Smooth muscle cell (in vitro differentiated cells): ENCODE results near the gene BOLA3. TPM values are rescaled to one million over a fixed set of nuclear protein-coding genes. Genes with fewer than 3 reads are reported as not detected.

ENCODE experiments used
- DNase-seq: peaks from one replicate; lab custom pipeline; 2025; ENCODE audit not compliant: unreplicated experiment; lab: John Stamatoyannopoulos, UW
- H2AFZ ChIP-seq: fragments of 200-600 bp; sonication (generic); 2 replicates; pipeline ENCODE4 v1.6.0; 2016; ENCODE audit warnings: antibody characterized with exemption, low read depth, mild to moderate bottlenecking
- H3F3A ChIP-seq: fragments of 200-600 bp; sonication (generic); 2 replicates; pipeline ENCODE4 v1.6.0; 2017; ENCODE audit warnings: antibody characterized with exemption, low read depth
- H3K27ac ChIP-seq: fragments of 200-600 bp; sonication (generic); 2 replicates; pipeline ENCODE4 v1.5.1; 2016; ENCODE audit warnings: low read depth, mild to moderate bottlenecking
- H3K27me3 ChIP-seq: fragments of 200-600 bp; sonication (generic); 2 replicates; pipeline ENCODE4 v1.6.1; 2016; ENCODE audit warnings: low read depth, mild to moderate bottlenecking
- H3K36me3 ChIP-seq: fragments of 200-600 bp; sonication (generic); 2 replicates; pipeline ENCODE4 v1.5.1; 2016; ENCODE audit warnings: low read depth
- H3K4me1 ChIP-seq: fragments of 200-600 bp; sonication (generic); 2 replicates; pipeline ENCODE4 v1.5.1; 2016; ENCODE audit warnings: low read depth
- H3K4me2 ChIP-seq: fragments of 200-600 bp; sonication (generic); 2 replicates; pipeline ENCODE4 v1.6.0; 2016; ENCODE audit warnings: mild to moderate bottlenecking
- H3K4me3 ChIP-seq: fragments of 200-600 bp; sonication (generic); 2 replicates; pipeline ENCODE4 v1.5.1; 2016; ENCODE audit warnings: mild to moderate bottlenecking
- H3K79me2 ChIP-seq: fragments of 200-600 bp; sonication (generic); 2 replicates; pipeline ENCODE4 v1.6.0; 2016; ENCODE audit warnings: low read depth, mild to moderate bottlenecking
- H3K9ac ChIP-seq: fragments of 200-600 bp; sonication (generic); 2 replicates; pipeline ENCODE4 v1.6.0; 2016; ENCODE audit warnings: low read depth
- H3K9me3 ChIP-seq: fragments of 200-600 bp; sonication (generic); replicated peaks from 2 replicates; pipeline ENCODE4 v1.5.1; 2016; ENCODE audit warnings: low read depth
- H4K20me1 ChIP-seq: fragments of 200-600 bp; sonication (generic); 2 replicates; pipeline ENCODE4 v1.6.0; 2016; ENCODE audit warnings: low read depth
- CTCF ChIP-seq: fragments of 200-600 bp; sonication (generic); IDR thresholded peaks from 2 replicates; pipeline ENCODE4 v1.5.1; 2017; ENCODE audit warnings: borderline replicate concordance, mild to moderate bottlenecking, antibody characterized with exemption; ENCODE audit not compliant: insufficient read depth, poor library complexity, severe bottlenecking
- WGBS: methylation state at CpG from one replicate; pipeline ENCODE4 v1.1.7; 2016; ENCODE audit warnings: low lambda C conversion rate; 5-methylcytosine and 5-hydroxymethylcytosine counted together
- polyA plus RNA-seq: library from polyadenylated mRNA; unstranded; fragments of >200 nt; fragmentation: Nextera tagmentation; extraction: Ambion mirVana; gene quantifications from 2 replicates; pipeline ENCODE4 v1.2.1, GENCODE V29; 2016
- total RNA-seq: library from RNA; depleted of rRNA; stranded (reverse); fragments of >200 nt; gene quantifications from 2 replicates; pipeline ENCODE4 v1.2.3, GENCODE V29; 2014

BOLA3 gene
- total and polyA plus RNA-seq, 2 experiments from 2014 or later, result 87.5 to 93.8 TPM

DNA sequence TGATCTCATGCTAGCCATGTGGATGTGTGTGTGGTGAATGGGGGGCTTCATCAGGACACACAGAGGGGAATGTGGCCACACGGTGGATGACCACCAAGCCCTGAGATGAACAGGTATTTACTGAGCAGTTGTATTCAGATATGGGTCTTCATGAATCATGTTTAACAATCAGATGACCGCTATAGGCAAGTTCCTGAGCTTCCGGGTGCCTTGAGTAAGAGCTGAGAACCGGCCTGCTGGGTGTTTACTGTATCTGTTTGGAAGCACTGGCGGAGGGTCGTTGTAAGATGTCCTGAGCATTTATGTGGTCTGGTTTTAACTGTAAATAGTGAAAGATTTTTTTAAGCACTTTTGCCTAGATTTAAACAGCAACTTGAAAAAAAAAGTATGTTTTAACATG is 43.9 kb downstream of the BOLA3 start:
- 86% methylated on average over 6 of the region's 6 CpGs for WGBS
- no peak for TF ChIP-seq CTCF
- no peaks in the 10 kb centered on the region for H3K27me3 ChIP-seq
- no peaks in the 10 kb centered on the region for H3K9me3 ChIP-seq
- H4K20me1 ChIP-seq, result peaks cover 19% of the 10 kb centered on the region
- H3F3A ChIP-seq, result no peaks in the 10 kb centered on the region
- no peak overlapping the region for H3K4me2 ChIP-seq
- no peak overlapping the region for H3K4me3 ChIP-seq
- H3K79me2 ChIP-seq, result no peaks in the 10 kb centered on the region
- H3K36me3 ChIP-seq, result no peaks in the 10 kb centered on the region
- DNase-seq, result no peak
- H3K9ac ChIP-seq, result no peak overlapping the region
- no peak overlapping the region for H3K27ac ChIP-seq
- H2AFZ ChIP-seq, result no peak overlapping the region
- peaks cover 14% of the 10 kb centered on the region for H3K4me1 ChIP-seq

DNA sequence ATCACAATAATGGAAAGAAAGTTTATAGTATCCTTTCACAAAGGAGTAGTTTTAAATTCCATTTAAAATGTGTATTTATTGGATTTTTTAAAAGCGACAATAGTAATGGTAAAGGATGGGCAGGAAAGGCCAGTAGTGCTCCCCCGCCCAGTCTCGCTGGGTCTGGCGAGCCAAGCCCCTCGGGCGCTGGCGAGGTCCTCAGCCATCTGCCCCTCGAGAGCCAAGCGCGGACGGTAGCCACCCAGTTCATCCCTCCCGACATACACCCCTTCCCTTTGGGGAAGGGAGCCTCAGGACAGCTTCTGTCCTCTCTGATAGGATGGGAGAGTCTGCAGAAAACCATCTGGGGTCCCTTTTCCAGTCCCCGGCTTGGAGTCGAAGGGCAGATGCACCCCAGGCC is 45.2 kb downstream of the BOLA3 start:
- Histone ChIP-seq H4K20me1 (peaks cover 19% of the 10 kb centered on the region), H3F3A (no peaks in the 10 kb centered on the region), H2AFZ (no peak overlapping the region), H3K27me3 (no peaks in the 10 kb centered on the region), H3K4me1 (peaks cover 14% of the 10 kb centered on the region), H3K79me2 (no peaks in the 10 kb centered on the region), H3K36me3 (no peaks in the 10 kb centered on the region), H3K9me3 (no peaks in the 10 kb centered on the region), H3K27ac (no peak overlapping the region), H3K4me3 (no peak overlapping the region), H3K4me2 (no peak overlapping the region), H3K9ac (no peak overlapping the region)
- 98% methylated on average over 14 of the region's 14 CpGs for WGBS
- DNase-seq, result no peak
- no peak for TF ChIP-seq CTCF

DNA sequence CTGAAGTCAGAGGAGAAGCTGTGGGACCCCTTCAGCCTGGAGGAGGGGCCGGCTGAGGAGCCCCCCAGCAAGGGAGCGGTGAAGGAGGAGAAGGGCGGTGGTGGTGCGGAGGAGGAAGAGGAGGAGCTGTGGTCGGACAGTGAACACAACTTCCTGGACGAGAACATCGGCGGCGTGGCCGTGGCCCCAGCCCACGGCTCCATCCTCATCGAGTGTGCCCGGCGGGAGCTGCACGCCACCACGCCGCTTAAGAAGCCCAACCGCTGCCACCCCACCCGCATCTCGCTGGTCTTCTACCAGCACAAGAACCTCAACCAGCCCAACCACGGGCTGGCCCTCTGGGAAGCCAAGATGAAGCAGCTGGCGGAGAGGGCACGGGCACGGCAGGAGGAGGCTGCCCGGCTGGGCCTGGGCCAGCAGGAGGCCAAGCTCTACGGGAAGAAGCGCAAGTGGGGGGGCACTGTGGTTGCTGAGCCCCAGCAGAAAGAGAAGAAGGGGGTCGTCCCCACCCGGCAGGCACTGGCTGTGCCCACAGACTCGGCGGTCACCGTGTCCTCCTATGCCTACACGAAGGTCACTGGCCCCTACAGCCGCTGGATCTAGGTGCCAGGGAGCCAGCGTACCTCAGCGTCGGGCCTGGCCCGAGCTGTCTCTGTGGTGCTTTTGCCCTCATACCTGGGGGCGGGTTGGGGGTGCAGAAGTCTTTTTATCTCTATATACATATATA is 46.0 kb downstream of the BOLA3 start:
- no peak overlapping the region for H2AFZ ChIP-seq
- H3K79me2 ChIP-seq, result no peaks in the 10 kb centered on the region
- H3K27ac ChIP-seq, result no peak overlapping the region
- no peak overlapping the region for H3K4me2 ChIP-seq
- H3K9me3 ChIP-seq, result no peaks in the 10 kb centered on the region
- no peaks in the 10 kb centered on the region for H3F3A ChIP-seq
- H3K9ac ChIP-seq, result no peak overlapping the region
- TF ChIP-seq CTCF, result no peak
- H4K20me1 ChIP-seq, result peaks cover 14% of the 10 kb centered on the region
- H3K4me1 ChIP-seq, result peaks cover 9% of the 10 kb centered on the region
- H3K27me3 ChIP-seq, result no peaks in the 10 kb centered on the region
- H3K4me3 ChIP-seq, result no peak overlapping the region
- H3K36me3 ChIP-seq, result no peaks in the 10 kb centered on the region
- DNase-seq, result no peak
- 98% methylated on average over 37 of the region's 39 CpGs for WGBS
